H1 (cell line): ENCODE measurements around the gene TCERG1.

Experiments used
- ATF3 ChIP-seq: IDR thresholded peaks from 2 replicates; pipeline ENCODE4 v1.6.1; 2011; ENCODE audit warnings: low read depth, mild to moderate bottlenecking, low read length; ENCODE audit not compliant: insufficient read depth
- BRCA1 ChIP-seq: IDR thresholded peaks from 2 replicates; pipeline ENCODE4 v1.6.1; 2012; ENCODE audit warnings: low read depth, low read length, improper control_type of control experiment
- CTCF ChIP-seq, 3 experiments: IDR thresholded peaks; 1 replicate in 2 of 3; 2 replicates in 1 of 3; pipeline versions ENCODE4 v1.5.1 to v1.6.1; 2011; ENCODE audit warnings: low read length in 3 of 3, mild to moderate bottlenecking in 3 of 3, inconsistent platforms in 2 of 3, low read depth in 1 of 3, moderate library complexity in 1 of 3; ENCODE audit not compliant: insufficient read depth in 1 of 3; ENCODE audit errors: control extremely low read depth in 1 of 3
- EP300 ChIP-seq, 2 experiments: IDR thresholded peaks; 1 replicate in 1 of 2; 2 replicates in 1 of 2; pipeline ENCODE4 v1.6.1; 2011 to 2012; ENCODE audit warnings: low read depth in 2 of 2, low read length in 2 of 2, mild to moderate bottlenecking in 2 of 2, borderline replicate concordance in 1 of 2, inconsistent platforms in 1 of 2, moderate library complexity in 1 of 2
- EZH2 ChIP-seq: fragments of 200-600 bp; sonication (generic); IDR thresholded peaks from 2 replicates; pipeline ENCODE4 v1.7.1; 2012; ENCODE audit warnings: low read depth, mild to moderate bottlenecking, moderate library complexity, low read length, inconsistent platforms; ENCODE audit not compliant: severe bottlenecking
- FOSL1 ChIP-seq: IDR thresholded peaks from 2 replicates; pipeline ENCODE4 v1.6.1; 2011; ENCODE audit warnings: mild to moderate bottlenecking, low read depth, low read length, moderate library complexity; ENCODE audit not compliant: insufficient read depth
- PHF8 ChIP-seq: fragments of 200-600 bp; sonication (generic); conservative IDR thresholded peaks from 2 replicates; pipeline ENCODE4 v1.7.1; 2012; ENCODE audit warnings: low read depth, mild to moderate bottlenecking, inconsistent platforms, low read length, moderate library complexity
- POLR2A ChIP-seq, 2 experiments: IDR thresholded peaks; 1 replicate in 1 of 2; 2 replicates in 1 of 2; pipeline ENCODE4 v1.6.1; 2011; ENCODE audit warnings: low read depth in 2 of 2, low read length in 2 of 2, mild to moderate bottlenecking in 2 of 2; ENCODE audit errors: control extremely low read depth in 1 of 2
- POLR2AphosphoS5 ChIP-seq: IDR thresholded peaks from 2 replicates; pipeline ENCODE4 v1.6.1; 2011; ENCODE audit warnings: low read depth, low read length
- RFX5 ChIP-seq: IDR thresholded peaks from 2 replicates; pipeline ENCODE4 v1.6.1; 2011; ENCODE audit warnings: low read depth, low read length, improper control_type of control experiment, borderline replicate concordance
- RXRA ChIP-seq: IDR thresholded peaks from 2 replicates; pipeline ENCODE4 v1.6.1; 2011; ENCODE audit warnings: low read depth, mild to moderate bottlenecking, low read length, moderate library complexity; ENCODE audit not compliant: insufficient read depth
- SIX5 ChIP-seq: IDR thresholded peaks from 2 replicates; pipeline ENCODE4 v1.6.1; 2011; ENCODE audit warnings: mild to moderate bottlenecking, low read depth, low read length
- TEAD4 ChIP-seq: IDR thresholded peaks from 2 replicates; pipeline ENCODE4 v1.6.1; 2012; ENCODE audit warnings: low read depth, low read length, inconsistent platforms, mixed read lengths
- ZNF274 ChIP-seq: IDR thresholded peaks from 2 replicates; pipeline ENCODE4 v1.7.0; 2012; ENCODE audit warnings: low read length, borderline replicate concordance; ENCODE audit errors: extremely low read depth

- TF ChIP-seq EP300 (IDR thresholded peaks at IDR 0.05; ENCODE audit: borderline replicate concordance in 1 of 2, low read depth in 2 of 2, low read length in 2 of 2) (no peak), CTCF (IDR thresholded peaks at IDR 0.05; ENCODE audit: control extremely low read depth in 1 of 3, insufficient read depth in 1 of 3, low read depth in 1 of 3, low read length in 3 of 3) (peak; percentile 89 to 100 (median 94)), SIX5 (no peak), EZH2 (no peak), POLR2AphosphoS5 (no peak), PHF8 (no peak), BRCA1 (no peak), POLR2A (IDR thresholded peaks at IDR 0.05; ENCODE audit: control extremely low read depth in 1 of 2, low read depth in 2 of 2, low read length in 2 of 2) (no peak), ATF3 (no peak), RFX5 (no peak), ZNF274 (no peak), RXRA (no peak), FOSL1 (no peak), TEAD4 (no peak)
These were observed 95.1 kb downstream of the TCERG1 start for GRCh38 chr5:146541958-146542849.
